Measurements from ENCODE around the gene CD79B.

GRCh38 chr17:63969278-63969677 is 37.1 kb upstream of the CD79B start:
- TF ChIP-seq CSDC2 (CRISPR knock-in tag; IDR thresholded peaks at IDR 0.05), result no peak
- TF ChIP-seq ARNTL (CRISPR knock-in tag; IDR thresholded peaks at IDR 0.05; ENCODE audit: borderline replicate concordance, low read depth), result no peak
- TF ChIP-seq ISL1 (CRISPR knock-in tag; IDR thresholded peaks at IDR 0.05), result no peak
- TF ChIP-seq, protein P1, sequence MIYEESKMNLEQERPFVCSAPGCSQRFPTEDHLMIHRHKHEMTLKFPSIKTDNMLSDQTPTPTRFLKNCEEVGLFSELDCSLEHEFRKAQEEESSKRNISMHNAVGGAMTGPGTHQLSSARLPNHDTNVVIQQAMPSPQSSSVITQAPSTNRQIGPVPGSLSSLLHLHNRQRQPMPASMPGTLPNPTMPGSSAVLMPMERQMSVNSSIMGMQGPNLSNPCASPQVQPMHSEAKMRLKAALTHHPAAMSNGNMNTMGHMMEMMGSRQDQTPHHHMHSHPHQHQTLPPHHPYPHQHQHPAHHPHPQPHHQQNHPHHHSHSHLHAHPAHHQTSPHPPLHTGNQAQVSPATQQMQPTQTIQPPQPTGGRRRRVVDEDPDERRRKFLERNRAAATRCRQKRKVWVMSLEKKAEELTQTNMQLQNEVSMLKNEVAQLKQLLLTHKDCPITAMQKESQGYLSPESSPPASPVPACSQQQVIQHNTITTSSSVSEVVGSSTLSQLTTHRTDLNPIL (CRISPR knock-in tag; IDR thresholded peaks at IDR 0.05; ENCODE audit: low read depth), result no peak
- no peak for TF ChIP-seq ZFP30 (CRISPR knock-in tag; IDR thresholded peaks at IDR 0.05)
- no peak for TF ChIP-seq ZNF8 (CRISPR knock-in tag; IDR thresholded peaks at IDR 0.05)
